GM21825 (cell line): ENCODE measurements around the gene HTRA3.

Experiments
- ATAC-seq: cut with Tn5 transposase; IDR thresholded peaks from one replicate; pipeline ENCODE4 v1.9.1; 2021; ENCODE audit warnings: mild to moderate bottlenecking, moderate library complexity; ENCODE audit not compliant: unreplicated experiment

Gene HTRA3

GRCh38 chr4:8290701-8290970, 21.1 kb downstream of the HTRA3 start:
- no peak for ATAC-seq

GRCh38 chr4:8291036-8291682, 21.6 kb downstream of the HTRA3 start:
- no peak for ATAC-seq

GRCh38 chr4:8291701-8292477, 22.3 kb downstream of the HTRA3 start:
- ATAC-seq, result no peak

- ATAC-seq, result no peak
These were observed 23.0 kb downstream of the HTRA3 start for GRCh38 chr4:8292478-8293107.

- no peak for ATAC-seq
These were observed 23.8 kb downstream of the HTRA3 start for GRCh38 chr4:8293131-8293975.

GRCh38 chr4:8294036-8294435, 24.5 kb downstream of the HTRA3 start:
- no peak for ATAC-seq

GRCh38 chr4:8294775-8295174, 25.2 kb downstream of the HTRA3 start:
- no peak for ATAC-seq

- no peak for ATAC-seq
These were observed 25.9 kb downstream of the HTRA3 start for GRCh38 chr4:8295471-8295870.

- no peak for ATAC-seq
These were observed 26.9 kb downstream of the HTRA3 start for GRCh38 chr4:8296491-8296890.

- ATAC-seq, result no peak
These were observed 27.6 kb downstream of the HTRA3 start for GRCh38 chr4:8297141-8297601.

- no peak for ATAC-seq
These were observed 28.3 kb downstream of the HTRA3 start for GRCh38 chr4:8297691-8298485.

- ATAC-seq, result no peak
These were observed 31.3 kb downstream of the HTRA3 start for GRCh38 chr4:8300832-8301231.

GRCh38 chr4:8301851-8302730, 32.5 kb downstream of the HTRA3 start:
- ATAC-seq, result no peak

GRCh38 chr4:8303081-8303480, 33.5 kb downstream of the HTRA3 start:
- ATAC-seq, result no peak

- no peak for ATAC-seq
These were observed 34.1 kb downstream of the HTRA3 start for GRCh38 chr4:8303485-8304281.

GRCh38 chr4:8304827-8305695, 35.5 kb downstream of the HTRA3 start:
- no peak for ATAC-seq

GRCh38 chr4:8305851-8306471, 36.4 kb downstream of the HTRA3 start:
- no peak for ATAC-seq
